NCI-H146 treated with DMSO at 0.1 percent for 48 hours (cell line): Measurements from ENCODE around the gene RBMS1.

ENCODE experiments used
- DNase-seq: peaks from one replicate; lab custom pipeline; 2025; ENCODE audit not compliant: unreplicated experiment; lab: John Stamatoyannopoulos, UW

The RBMS1 gene

GRCh38 chr2:160337728-160338127, 155.9 kb downstream of the RBMS1 start:
- no peak for DNase-seq

GRCh38 chr2:160336635-160337034, 157.0 kb downstream of the RBMS1 start:
- DNase-seq: no peak

- no peak for DNase-seq
These were observed 157.5 kb downstream of the RBMS1 start for GRCh38 chr2:160336105-160336504.

DNA sequence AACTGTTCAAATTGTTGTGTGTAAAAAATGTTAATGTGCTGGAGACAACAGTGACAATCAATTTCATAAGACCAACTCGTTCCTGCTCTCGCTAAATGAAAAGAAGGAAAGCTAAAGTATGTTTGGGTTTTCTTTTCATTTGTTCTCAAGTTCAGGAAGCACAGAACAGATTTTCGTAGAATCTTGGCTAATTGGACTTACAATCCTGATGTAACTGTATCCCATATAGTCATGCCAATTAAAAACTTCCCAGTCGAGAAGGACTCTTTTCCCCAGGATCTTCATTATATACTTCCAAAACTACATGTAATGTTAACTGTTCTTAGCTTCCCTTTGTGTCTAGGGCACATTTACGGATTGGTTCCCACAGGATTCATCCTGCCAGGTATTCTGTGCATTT, 158.2 kb downstream of the RBMS1 start:
- no peak for DNase-seq

GRCh38 chr2:160334028-160334741, 159.4 kb downstream of the RBMS1 start:
- no peak for DNase-seq

DNA sequence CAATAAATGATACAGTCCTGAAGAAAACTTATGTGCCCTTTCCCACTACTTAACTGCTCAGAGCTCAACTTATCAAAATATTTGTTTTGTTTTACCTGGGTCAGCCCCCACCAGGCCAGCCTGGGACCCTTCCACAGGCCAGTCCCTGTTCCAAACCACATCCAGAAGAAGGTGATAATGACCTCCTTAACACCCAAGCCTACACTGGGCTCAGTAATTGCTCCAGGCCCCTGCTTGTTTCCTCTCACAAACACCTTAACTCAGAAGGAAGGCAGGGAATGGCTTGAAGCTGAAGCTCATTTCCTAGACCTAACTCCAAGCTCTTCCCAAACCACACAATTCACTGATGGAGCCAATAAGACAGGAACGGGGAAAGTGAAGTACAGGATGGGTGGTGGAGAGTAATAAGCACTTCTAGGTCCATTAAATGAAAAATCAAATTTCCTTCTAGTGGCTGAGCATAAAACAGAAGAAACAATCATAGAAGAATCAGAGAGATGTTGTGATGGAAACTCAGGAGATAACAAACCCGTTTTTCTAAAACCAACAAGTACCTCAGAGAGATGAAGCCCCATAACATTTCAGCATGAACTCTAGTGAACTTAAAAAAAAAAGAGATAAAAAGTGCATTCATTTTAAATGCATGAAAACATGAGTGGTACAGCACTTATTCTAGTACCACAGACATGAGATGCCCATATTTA, 160.1 kb downstream of the RBMS1 start:
- no peak for DNase-seq

DNA sequence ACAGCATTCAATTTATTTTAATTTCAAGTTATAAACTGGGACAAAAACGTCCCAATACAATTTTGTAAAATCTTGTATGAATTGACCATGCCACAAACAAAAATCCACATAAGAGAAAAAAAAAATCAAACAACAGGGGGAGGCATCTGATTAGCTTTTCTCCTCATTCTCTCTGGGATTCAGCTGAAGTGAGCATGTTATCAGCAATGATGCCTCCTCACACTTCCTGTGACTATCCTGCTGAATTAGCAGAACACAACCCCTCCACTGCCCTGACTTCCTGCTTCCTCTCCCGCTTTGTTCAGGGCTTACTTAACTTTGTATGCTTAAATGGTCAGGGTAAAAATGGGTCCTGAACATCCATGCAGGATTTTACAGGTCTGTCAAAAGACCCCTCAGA, 161.3 kb downstream of the RBMS1 start:
- no peak for DNase-seq

- DNase-seq: no peak
These were observed 162.2 kb downstream of the RBMS1 start for GRCh38 chr2:160331258-160332025.

DNA sequence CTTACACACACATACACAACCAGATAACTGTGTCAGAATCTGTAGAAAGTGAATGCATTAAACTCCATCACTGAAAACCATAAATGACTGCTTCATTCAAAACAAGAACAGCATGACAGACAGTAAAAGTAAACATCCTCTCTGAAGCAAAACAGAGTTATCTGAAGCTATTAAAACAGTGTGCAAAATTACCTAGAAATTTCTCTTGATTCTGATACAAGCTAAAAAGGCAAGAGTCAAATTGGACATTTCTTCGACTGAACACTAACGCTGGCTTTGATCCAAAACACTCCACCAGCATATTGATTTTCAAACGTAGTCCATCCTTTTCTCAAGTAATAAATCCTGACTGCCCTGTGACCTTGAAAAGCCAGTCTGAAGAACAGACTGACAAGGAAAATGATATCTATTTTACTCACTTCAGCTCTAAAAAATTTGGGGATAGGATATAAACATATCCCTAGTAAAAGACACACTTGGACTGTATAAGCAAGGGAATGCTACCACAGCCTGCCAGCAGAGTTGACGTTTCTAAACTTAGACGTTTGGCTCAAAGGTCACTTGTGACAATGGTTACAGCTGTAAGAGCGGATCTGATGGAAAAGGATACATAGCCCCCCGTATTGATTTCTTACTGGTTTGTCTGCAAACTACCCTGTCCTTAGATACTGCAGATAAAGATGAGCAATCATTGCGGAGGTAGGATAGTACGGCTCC, 164.6 kb downstream of the RBMS1 start:
- DNase-seq: no peak

GRCh38 chr2:160326786-160327185, 166.8 kb downstream of the RBMS1 start:
- no peak for DNase-seq

DNA sequence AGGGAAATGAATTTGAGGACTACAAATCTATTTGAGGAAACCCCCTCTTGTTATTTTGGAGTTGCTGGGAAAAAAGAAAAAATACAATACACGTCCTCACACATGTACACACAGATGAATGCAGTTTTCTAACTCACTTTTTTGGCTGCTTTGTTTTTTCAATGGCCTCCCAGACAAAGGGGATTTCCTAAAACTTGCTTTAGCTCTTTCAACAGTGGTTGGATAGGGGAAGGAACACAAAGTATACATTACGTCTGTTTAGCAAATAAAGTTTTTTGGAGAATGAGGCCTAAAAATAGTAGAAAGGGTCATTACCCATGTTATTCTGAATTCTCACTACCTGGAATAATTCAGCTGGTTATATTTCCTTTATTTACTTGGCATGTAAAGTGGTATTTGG, 168.2 kb downstream of the RBMS1 start:
- no peak for DNase-seq

DNA sequence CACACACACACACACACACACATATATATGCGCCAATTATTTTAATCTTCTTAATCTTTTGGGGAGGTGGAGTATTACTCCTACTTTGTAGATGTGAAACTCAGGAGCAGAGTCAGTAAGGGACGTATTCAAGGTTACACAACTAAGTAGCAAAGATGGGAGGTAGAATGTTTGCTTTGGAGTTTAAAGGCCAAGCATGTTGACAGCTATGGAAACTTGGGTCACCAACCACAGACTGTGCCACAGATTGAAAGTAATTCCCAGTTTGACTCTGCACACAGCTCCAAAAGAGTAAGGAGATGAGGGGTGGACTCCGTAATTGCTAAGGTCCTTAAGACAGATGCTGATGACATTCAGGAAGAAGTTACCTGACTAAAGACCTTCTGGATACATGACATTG, 168.7 kb downstream of the RBMS1 start:
- DNase-seq: no peak

GRCh38 chr2:160324161-160324800, 169.3 kb downstream of the RBMS1 start:
- no peak for DNase-seq

DNA sequence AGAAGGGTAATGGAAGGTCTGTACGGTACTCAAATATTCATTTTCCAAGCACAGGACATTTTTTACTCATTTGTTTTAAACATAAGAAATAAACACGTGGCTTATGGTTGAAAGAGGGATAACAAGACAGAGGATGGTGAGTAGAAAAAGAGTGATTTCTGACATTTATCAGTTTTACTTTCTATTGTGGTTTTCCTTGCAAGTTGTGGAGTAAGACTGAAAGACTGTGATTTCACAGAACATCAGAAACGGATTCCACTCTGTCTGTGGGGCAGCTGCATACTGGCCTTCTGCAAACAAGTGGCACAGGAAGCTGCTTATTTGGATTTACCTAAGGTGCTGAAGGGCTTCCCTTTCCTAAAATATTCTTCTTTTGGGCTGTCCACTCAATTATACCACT, 171.3 kb downstream of the RBMS1 start:
- DNase-seq: no peak

DNA sequence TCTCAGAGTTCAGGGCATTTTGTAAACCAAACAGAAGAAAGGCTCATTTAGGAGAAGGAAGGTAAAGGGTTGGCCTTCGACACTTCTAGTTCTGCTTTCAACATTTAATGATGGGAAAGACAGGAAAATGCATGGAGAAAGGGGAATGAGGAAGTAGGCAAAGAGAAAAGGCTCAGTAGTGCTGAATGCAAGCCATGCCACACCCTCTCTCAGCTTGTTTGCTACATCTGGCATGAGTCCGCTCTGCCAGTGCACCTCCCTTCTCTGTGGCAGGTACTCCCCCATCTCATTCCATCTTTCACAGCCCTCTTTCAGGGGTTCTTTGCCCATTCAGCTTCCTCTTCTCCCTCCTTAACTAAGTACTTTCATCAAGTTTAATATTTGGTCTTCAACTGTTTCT, 172.6 kb downstream of the RBMS1 start:
- DNase-seq: no peak

GRCh38 chr2:160319700-160320099, 173.9 kb downstream of the RBMS1 start:
- DNase-seq: no peak

GRCh38 chr2:160318218-160318617, 175.4 kb downstream of the RBMS1 start:
- DNase-seq: no peak

GRCh38 chr2:160317181-160318099, 176.2 kb downstream of the RBMS1 start:
- no peak for DNase-seq

DNA sequence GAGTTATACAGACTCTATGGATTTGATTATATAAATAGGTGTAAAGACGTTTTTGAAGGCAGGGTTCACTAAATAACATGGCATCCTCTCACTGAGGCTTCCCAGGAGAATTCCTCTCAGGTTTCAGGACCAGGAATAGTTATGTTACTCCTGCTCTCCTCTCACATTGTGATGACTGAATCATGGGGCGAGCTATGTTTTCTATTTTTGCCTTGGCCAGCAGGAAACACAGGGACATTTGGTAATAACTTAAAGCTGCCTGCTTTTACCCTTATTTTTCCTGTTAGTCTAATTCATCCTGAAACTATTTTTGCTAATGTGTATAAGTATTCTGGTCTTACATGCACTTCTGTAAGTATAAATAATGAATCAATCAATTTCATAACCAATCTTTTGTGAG, 178.3 kb downstream of the RBMS1 start:
- DNase-seq: no peak
